Sigmoid colon (tissue), 7 donors: ENCODE measurements around the gene F13B. TPM values are rescaled to one million over a fixed set of nuclear protein-coding genes. Genes with fewer than 3 reads are reported as not detected.

ENCODE experiments used
- DNase-seq: peaks from one replicate; pipeline ENCODE4 v3.0.0-alpha.2; 2019
- H3K27ac ChIP-seq, 4 donors: fragments of 200-600 bp; sonication (generic); one replicate each; pipeline ENCODE4 v1.5.1; 2016 to 2019; ENCODE audit warnings: mild to moderate bottlenecking in 1 of 4
- H3K27me3 ChIP-seq, 3 donors: fragments of 200-600 bp; sonication (generic); one replicate each; pipeline ENCODE4 v1.5.1; 2019; ENCODE audit warnings: mild to moderate bottlenecking in 1 of 3
- H3K36me3 ChIP-seq, 4 donors: fragments of 200-600 bp; sonication (generic); one replicate each; pipeline ENCODE4 v1.5.1; 2016 to 2019
- H3K4me1 ChIP-seq, 4 donors: fragments of 200-600 bp; sonication (generic); one replicate each; pipeline ENCODE4 v1.5.1; 2017 to 2019
- H3K4me3 ChIP-seq, 4 donors: fragments of 200-600 bp; sonication (generic); one replicate each; pipeline ENCODE4 v1.5.1; 2017 to 2019; ENCODE audit warnings: mild to moderate bottlenecking in 2 of 4, moderate library complexity in 1 of 4
- H3K9me3 ChIP-seq, 4 donors: fragments of 200-600 bp in 3 of 4; sonication (generic) in 3 of 4; one replicate each; pipeline versions ENCODE4 v1.5.1 to v1.6.1; 2013 to 2019
- EP300 ChIP-seq, 4 donors: sonication (generic); formaldehyde crosslinking; IDR thresholded peaks; one replicate each; pipeline ENCODE4 v1.6.1; 2017; ENCODE audit warnings: antibody characterized with exemption in 4 of 4
- POLR2A ChIP-seq, 2 donors: fragments of 450-650 bp; IDR thresholded peaks; one replicate each; pipeline ENCODE4 v1.6.1; 2016; ENCODE audit warnings: antibody characterized with exemption in 2 of 2, mild to moderate bottlenecking in 2 of 2, moderate library complexity in 2 of 2
- POLR2AphosphoS5 ChIP-seq, 4 donors: sonication (generic); formaldehyde crosslinking; IDR thresholded peaks; one replicate each; pipeline ENCODE4 v1.6.1; 2017; ENCODE audit warnings: antibody characterized with exemption in 4 of 4
- WGBS, 2 donors: extraction: QIAGEN DNeasy Blood & Tissue Kit; methylation state at CpG; one replicate each; pipeline ENCODE4 v1.1.7; 2013; 5-methylcytosine and 5-hydroxymethylcytosine counted together
- intact Hi-C: fragments of 100-400 bp; cut with DNase I; formaldehyde crosslinking; loops from one replicate; pipeline ENCODE4 v1.15.1; 2023
- polyA plus RNA-seq, 3 donors: library from polyadenylated mRNA; stranded (reverse); fragments of 200-250 nt; gene quantifications; one replicate each; pipeline ENCODE4 v1.2.3, GENCODE V29; 2013
- total RNA-seq, 4 donors: library from RNA; depleted of rRNA; stranded (reverse); fragments of >200 nt; gene quantifications; one replicate each; pipeline ENCODE4 v1.1.0, GENCODE V29; 2016
- TF ChIP-seq, protein P1 (sequence below), 4 experiments: fragments of 450-650 bp in 3 of 4; fragments of 200-600 bp in 1 of 4; IDR thresholded peaks; one replicate each; pipeline ENCODE4 v1.5.1; 2016 to 2019; ENCODE audit warnings: antibody characterized with exemption in 4 of 4, mild to moderate bottlenecking in 3 of 4, moderate library complexity in 2 of 4
- donor health status: healthy with polysubstance abuse.
- donor health status: Bipolar disorder and iron deficiency.
- donor health status: healthy.

F13B gene
- total and polyA plus RNA-seq, 7 donors = not detected

- no peaks in the 10 kb centered on the region for H3K27me3 ChIP-seq
- H3K27ac ChIP-seq = no peak overlapping the region
- no peak for DNase-seq
- H3K36me3 ChIP-seq = no peaks in the 10 kb centered on the region
- WGBS, 2 donors = 68 to 79% methylated on average over 1 of the region's 1 CpG
- TF ChIP-seq, protein P1, sequence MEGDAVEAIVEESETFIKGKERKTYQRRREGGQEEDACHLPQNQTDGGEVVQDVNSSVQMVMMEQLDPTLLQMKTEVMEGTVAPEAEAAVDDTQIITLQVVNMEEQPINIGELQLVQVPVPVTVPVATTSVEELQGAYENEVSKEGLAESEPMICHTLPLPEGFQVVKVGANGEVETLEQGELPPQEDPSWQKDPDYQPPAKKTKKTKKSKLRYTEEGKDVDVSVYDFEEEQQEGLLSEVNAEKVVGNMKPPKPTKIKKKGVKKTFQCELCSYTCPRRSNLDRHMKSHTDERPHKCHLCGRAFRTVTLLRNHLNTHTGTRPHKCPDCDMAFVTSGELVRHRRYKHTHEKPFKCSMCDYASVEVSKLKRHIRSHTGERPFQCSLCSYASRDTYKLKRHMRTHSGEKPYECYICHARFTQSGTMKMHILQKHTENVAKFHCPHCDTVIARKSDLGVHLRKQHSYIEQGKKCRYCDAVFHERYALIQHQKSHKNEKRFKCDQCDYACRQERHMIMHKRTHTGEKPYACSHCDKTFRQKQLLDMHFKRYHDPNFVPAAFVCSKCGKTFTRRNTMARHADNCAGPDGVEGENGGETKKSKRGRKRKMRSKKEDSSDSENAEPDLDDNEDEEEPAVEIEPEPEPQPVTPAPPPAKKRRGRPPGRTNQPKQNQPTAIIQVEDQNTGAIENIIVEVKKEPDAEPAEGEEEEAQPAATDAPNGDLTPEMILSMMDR (IDR thresholded peaks at IDR 0.05) = no peak
- TF ChIP-seq EP300 (IDR thresholded peaks at IDR 0.05) = no peak
- no peak for TF ChIP-seq POLR2AphosphoS5 (IDR thresholded peaks at IDR 0.05)
- no peak for TF ChIP-seq POLR2A (IDR thresholded peaks at IDR 0.05)
- H3K4me3 ChIP-seq = no peak overlapping the region
- intact Hi-C loops = no loop called here
- no peaks in the 10 kb centered on the region for H3K4me1 ChIP-seq
- H3K9me3 ChIP-seq = peaks cover 0 to 4% (median 2%) of the 10 kb centered on the region in 4 donors
Observed at GRCh38 chr1:197076585-197076984, 9.5 kb upstream of the F13B start.

DNA sequence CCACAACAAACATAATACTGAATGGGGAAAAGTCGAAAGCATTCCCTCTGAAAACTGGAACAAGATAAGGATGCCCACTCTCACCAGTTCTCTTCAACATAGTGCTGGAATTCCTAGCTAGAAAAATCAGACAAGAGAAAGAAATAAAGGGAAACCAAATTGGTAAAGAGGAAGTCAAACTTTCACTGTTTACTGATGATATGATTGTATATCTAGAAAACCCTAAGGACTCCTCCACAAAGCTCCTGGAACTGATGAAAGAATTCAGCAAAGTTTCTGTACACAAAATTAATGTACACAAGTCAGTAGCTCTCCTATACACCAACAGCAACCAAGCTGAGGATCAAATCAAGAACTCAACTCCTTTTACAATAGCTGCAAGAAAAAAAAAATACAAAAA lies 6.9 kb upstream of the F13B start:
- intact Hi-C loops = no loop called here
- Histone ChIP-seq H3K27me3 (no peaks in the 10 kb centered on the region), H3K9me3 (no peaks in the 10 kb centered on the region), H3K36me3 (no peaks in the 10 kb centered on the region), H3K4me1 (no peaks in the 10 kb centered on the region), H3K4me3 (no peak overlapping the region), H3K27ac (no peak overlapping the region)
- 86 to 91% methylated on average over 1 of the region's 1 CpG for WGBS, 2 donors
- TF ChIP-seq POLR2A (IDR thresholded peaks at IDR 0.05) (no peak), EP300 (IDR thresholded peaks at IDR 0.05) (no peak), POLR2AphosphoS5 (IDR thresholded peaks at IDR 0.05) (no peak)
- TF ChIP-seq, protein P1 (IDR thresholded peaks at IDR 0.05) = no peak
- no peak for DNase-seq

GRCh38 chr1:197067457-197067818 lies 378 bp upstream of the F13B start:
- Histone ChIP-seq H3K4me3 (no peak overlapping the region), H3K36me3 (no peaks in the 10 kb centered on the region), H3K9me3 (no peaks in the 10 kb centered on the region), H3K27me3 (no peaks in the 10 kb centered on the region), H3K4me1 (no peaks in the 10 kb centered on the region), H3K27ac (no peak overlapping the region)
- no peak for TF ChIP-seq EP300 (IDR thresholded peaks at IDR 0.05)
- TF ChIP-seq, protein P1 (IDR thresholded peaks at IDR 0.05) = no peak
- no peak for TF ChIP-seq POLR2AphosphoS5 (IDR thresholded peaks at IDR 0.05)
- no peak for TF ChIP-seq POLR2A (IDR thresholded peaks at IDR 0.05)
- DNase-seq = no peak
- intact Hi-C loops = no loop called here

DNA sequence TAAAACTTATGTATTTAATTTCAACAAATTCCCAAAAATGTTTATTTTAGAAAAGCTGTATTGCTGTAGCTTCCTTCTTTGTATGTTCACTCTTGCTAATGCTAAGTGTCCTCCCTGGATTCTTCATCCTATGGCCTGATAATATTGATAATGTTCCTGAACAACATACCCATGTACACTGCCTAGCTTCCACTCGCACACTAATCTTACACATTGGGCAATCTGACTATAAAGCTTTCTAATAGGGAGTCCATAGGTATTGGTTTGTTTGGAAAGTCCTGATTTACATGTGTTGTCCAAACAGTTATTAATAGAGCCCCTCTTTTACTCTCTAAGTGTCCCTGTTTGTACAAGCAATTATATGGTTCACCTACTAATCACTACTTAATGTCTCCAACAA lies 783 bp downstream of the F13B start:
- Histone ChIP-seq H3K9me3 (no peaks in the 10 kb centered on the region), H3K4me1 (no peaks in the 10 kb centered on the region), H3K27ac (no peak overlapping the region), H3K36me3 (no peaks in the 10 kb centered on the region), H3K27me3 (no peaks in the 10 kb centered on the region), H3K4me3 (no peak overlapping the region)
- 87% methylated on average over 1 of the region's 1 CpG for WGBS, 2 donors
- intact Hi-C loops = no loop called here
- TF ChIP-seq EP300 (IDR thresholded peaks at IDR 0.05) = no peak
- no peak for TF ChIP-seq POLR2A (IDR thresholded peaks at IDR 0.05)
- no peak for TF ChIP-seq POLR2AphosphoS5 (IDR thresholded peaks at IDR 0.05)
- TF ChIP-seq, protein P1 (IDR thresholded peaks at IDR 0.05) = no peak
- DNase-seq = no peak

- Histone ChIP-seq H3K4me1 (no peaks in the 10 kb centered on the region), H3K9me3 (no peaks in the 10 kb centered on the region), H3K4me3 (no peak overlapping the region), H3K27me3 (no peaks in the 10 kb centered on the region), H3K36me3 (no peaks in the 10 kb centered on the region), H3K27ac (no peak overlapping the region)
- intact Hi-C loops = no loop called here
- TF ChIP-seq POLR2A (IDR thresholded peaks at IDR 0.05) (no peak), EP300 (IDR thresholded peaks at IDR 0.05) (no peak), POLR2AphosphoS5 (IDR thresholded peaks at IDR 0.05) (no peak)
- TF ChIP-seq, protein P1 (IDR thresholded peaks at IDR 0.05) = no peak
- DNase-seq = no peak
Observed at GRCh38 chr1:197065559-197065958, 1.5 kb downstream of the F13B start.
